Measurements from ENCODE around the gene DRGX.

DNA sequence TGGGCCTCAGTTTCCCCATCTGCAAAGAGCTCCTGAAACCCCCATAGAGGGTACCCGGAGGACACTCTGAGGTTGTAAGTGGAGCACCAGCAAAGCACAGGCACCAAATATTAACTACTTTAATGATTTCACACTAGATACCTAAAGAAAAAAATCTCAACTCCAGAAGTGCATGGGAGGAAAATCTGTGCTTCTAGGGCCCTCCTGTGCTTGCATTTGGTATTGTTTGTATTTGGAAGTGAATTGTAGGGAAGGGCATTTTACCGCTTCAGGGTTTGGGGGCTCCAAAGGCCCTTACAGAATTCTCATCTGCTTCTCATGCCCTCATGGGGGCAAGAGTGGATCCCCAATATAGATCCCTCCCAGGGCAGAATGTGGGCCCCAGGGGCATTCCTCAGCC lies 22.4 kb upstream of the DRGX start:
- no peak for TF ChIP-seq ZNF560 (tag by site-specific recombination; IDR thresholded peaks at IDR 0.05; ENCODE audit: borderline replicate concordance)
- TF ChIP-seq ZNF561 (tag by site-specific recombination; IDR thresholded peaks at IDR 0.05; ENCODE audit: borderline replicate concordance), result no peak
- TF ChIP-seq ZNF423 (tag by site-specific recombination; IDR thresholded peaks at IDR 0.05), result no peak
- no peak for TF ChIP-seq ZNF223 (tag by site-specific recombination; IDR thresholded peaks at IDR 0.05)
- TF ChIP-seq, protein P1, sequence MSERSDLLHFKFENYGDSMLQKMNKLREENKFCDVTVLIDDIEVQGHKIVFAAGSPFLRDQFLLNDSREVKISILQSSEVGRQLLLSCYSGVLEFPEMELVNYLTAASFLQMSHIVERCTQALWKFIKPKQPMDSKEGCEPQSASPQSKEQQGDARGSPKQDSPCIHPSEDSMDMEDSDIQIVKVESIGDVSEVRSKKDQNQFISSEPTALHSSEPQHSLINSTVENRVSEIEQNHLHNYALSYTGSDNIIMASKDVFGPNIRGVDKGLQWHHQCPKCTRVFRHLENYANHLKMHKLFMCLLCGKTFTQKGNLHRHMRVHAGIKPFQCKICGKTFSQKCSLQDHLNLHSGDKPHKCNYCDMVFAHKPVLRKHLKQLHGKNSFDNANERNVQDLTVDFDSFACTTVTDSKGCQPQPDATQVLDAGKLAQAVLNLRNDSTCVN (tag by site-specific recombination; optimal IDR thresholded peaks at IDR 0.05), result no peak

Data from HEK293 (cell line).